CD4-positive, alpha-beta T cell treated with Interleukin-1 beta for 1 hour (primary cell): ENCODE measurements around the gene RNF121.

ENCODE experiments used
- DNase-seq, 2 donors: peaks; one replicate each; pipeline ENCODE4 v3.0.0-alpha.2; 2020 to 2022

The RNF121 gene

GRCh38 chr11:71935338-71935925, 6.6 kb downstream of the RNF121 start:
- no peak for DNase-seq

- no peak for DNase-seq
Observed at GRCh38 chr11:71936825-71937224, 8.0 kb downstream of the RNF121 start.

GRCh38 chr11:71937826-71938225, 9.0 kb downstream of the RNF121 start:
- DNase-seq = no peak

GRCh38 chr11:71940561-71941219, 11.8 kb downstream of the RNF121 start:
- DNase-seq = no peak

- no peak for DNase-seq
Observed at GRCh38 chr11:71946144-71946571, 17.3 kb downstream of the RNF121 start.

GRCh38 chr11:71947498-71947897, 18.7 kb downstream of the RNF121 start:
- no peak for DNase-seq

GRCh38 chr11:71948314-71949027, 19.6 kb downstream of the RNF121 start:
- no peak for DNase-seq

- no peak for DNase-seq
Observed at GRCh38 chr11:71949034-71949433, 20.2 kb downstream of the RNF121 start.

- DNase-seq = no peak
Observed at GRCh38 chr11:71951741-71952310, 23.0 kb downstream of the RNF121 start.

- DNase-seq = no peak
Observed at GRCh38 chr11:71955898-71956456, 27.1 kb downstream of the RNF121 start.

GRCh38 chr11:71962428-71963038, 33.7 kb downstream of the RNF121 start:
- no peak for DNase-seq

GRCh38 chr11:71963468-71963867, 34.6 kb downstream of the RNF121 start:
- no peak for DNase-seq

GRCh38 chr11:71964641-71965040, 35.8 kb downstream of the RNF121 start:
- DNase-seq = no peak

GRCh38 chr11:71971680-71972079, 42.8 kb downstream of the RNF121 start:
- DNase-seq = no peak

- DNase-seq = no peak
Observed at GRCh38 chr11:71976551-71976950, 47.7 kb downstream of the RNF121 start.

GRCh38 chr11:71977090-71977489, 48.2 kb downstream of the RNF121 start:
- DNase-seq = no peak

- DNase-seq = peak; percentile 58 to 63
Observed at GRCh38 chr11:71977743-71978418, 49.0 kb downstream of the RNF121 start.

- DNase-seq = no peak
Observed at GRCh38 chr11:71979094-71979493, 50.2 kb downstream of the RNF121 start.

GRCh38 chr11:71979602-71980001, 50.8 kb downstream of the RNF121 start:
- DNase-seq = no peak

GRCh38 chr11:71986131-71986530, 57.3 kb downstream of the RNF121 start:
- DNase-seq = no peak

- no peak for DNase-seq
Observed at GRCh38 chr11:71987521-71987920, 58.7 kb downstream of the RNF121 start.

GRCh38 chr11:71988050-71988449, 59.2 kb downstream of the RNF121 start:
- DNase-seq = no peak
